GM23338 (cell line): Measurements from ENCODE around the gene EFR3B. TPM values are rescaled to one million over a fixed set of nuclear protein-coding genes. Genes with fewer than 3 reads are reported as not detected.
A peak's percentile ranks its signal among the peaks of the same experiment; 100 is the strongest.

ENCODE experiments used
- ATAC-seq: fragments of 200-7000 bp; cut with Tn5 transposase; 3 replicates; pipeline ENCODE4 v1.9.1; 2020
- DNase-seq: peaks from one replicate; pipeline ENCODE4 v3.0.0-alpha.2; 2015; ENCODE audit warnings: low spot score
- H2AFZ ChIP-seq: fragments of 200-600 bp; sonication (generic); 2 replicates; pipeline ENCODE4 v1.8.0; 2016; ENCODE audit warnings: antibody characterized with exemption, mild to moderate bottlenecking, moderate library complexity
- H3F3A ChIP-seq: fragments of 200-600 bp; sonication (generic); replicated peaks from 2 replicates; pipeline ENCODE4 v1.8.0; 2017; ENCODE audit warnings: antibody characterized with exemption, mixed run types, low read depth
- H3K27ac ChIP-seq: fragments of 200-600 bp; sonication (generic); 2 replicates; pipeline ENCODE4 v1.6.1; 2016; ENCODE audit warnings: low read depth
- H3K27me3 ChIP-seq: fragments of 200-600 bp; sonication (generic); 2 replicates; pipeline ENCODE4 v1.8.0; 2016; ENCODE audit warnings: mild to moderate bottlenecking, mixed run types, moderate library complexity; ENCODE audit not compliant: insufficient read depth
- H3K36me3 ChIP-seq: fragments of 200-600 bp; sonication (generic); 2 replicates; pipeline ENCODE4 v1.8.0; 2016; ENCODE audit warnings: mild to moderate bottlenecking; ENCODE audit not compliant: insufficient read depth
- H3K4me1 ChIP-seq: fragments of 200-600 bp; sonication (generic); 2 replicates; pipeline ENCODE4 v1.8.0; 2016; ENCODE audit warnings: mild to moderate bottlenecking, moderate library complexity; ENCODE audit not compliant: insufficient read depth
- H3K4me2 ChIP-seq: fragments of 200-600 bp; sonication (generic); 2 replicates; pipeline ENCODE4 v1.7.1; 2017; ENCODE audit warnings: mixed run types
- H3K4me3 ChIP-seq: fragments of 200-600 bp; sonication (generic); 2 replicates; pipeline ENCODE4 v1.6.1; 2016; ENCODE audit warnings: mixed run types
- H3K79me2 ChIP-seq: fragments of 200-600 bp; sonication (generic); replicated peaks from 2 replicates; pipeline ENCODE4 v1.8.0; 2017; ENCODE audit warnings: mild to moderate bottlenecking; ENCODE audit not compliant: insufficient read depth
- H3K9me2 ChIP-seq: fragments of 200-600 bp; sonication (generic); 2 replicates; pipeline ENCODE4 v1.8.0; 2017; ENCODE audit not compliant: insufficient read depth
- H4K20me1 ChIP-seq: fragments of 200-600 bp; sonication (generic); replicated peaks from 2 replicates; pipeline ENCODE4 v1.8.0; 2017; ENCODE audit warnings: mild to moderate bottlenecking; ENCODE audit not compliant: insufficient read depth
- H3K27ac Mint-ChIP-seq: 2 replicates; pipeline ENCODE4 v1.8.0; 2020; ENCODE audit warnings: inconsistent platforms, mild to moderate bottlenecking, moderate library complexity, mixed read lengths
- H3K27me3 Mint-ChIP-seq: 3 replicates; pipeline ENCODE4 v1.8.0; 2022; ENCODE audit warnings: low read depth, mild to moderate bottlenecking, moderate library complexity, mixed read lengths, inconsistent platforms; ENCODE audit not compliant: insufficient read depth, poor library complexity
- H3K36me3 Mint-ChIP-seq: 3 replicates; pipeline ENCODE4 v1.8.0; 2021; ENCODE audit warnings: low read depth, mild to moderate bottlenecking, inconsistent platforms, moderate library complexity, mixed read lengths
- H3K4me1 Mint-ChIP-seq: 3 replicates; pipeline ENCODE4 v1.8.0; 2020; ENCODE audit warnings: mild to moderate bottlenecking, inconsistent platforms, mixed read lengths
- H3K4me3 Mint-ChIP-seq: 3 replicates; pipeline ENCODE4 v1.8.0; 2021; ENCODE audit warnings: moderate library complexity, mild to moderate bottlenecking, inconsistent platforms, mixed read lengths
- H3K9me3 Mint-ChIP-seq: 3 replicates; pipeline ENCODE4 v1.8.0; 2020; ENCODE audit warnings: moderate library complexity, mild to moderate bottlenecking, inconsistent platforms, mixed read lengths
- NANOG ChIP-seq: IDR thresholded peaks from 2 replicates; pipeline ENCODE4 v1.6.1; 2016; ENCODE audit warnings: antibody characterized with exemption, borderline replicate concordance
- STAT1 ChIP-seq: IDR thresholded peaks from one replicate; pipeline ENCODE4 v1.6.1; 2016; ENCODE audit warnings: antibody characterized with exemption; ENCODE audit not compliant: unreplicated experiment
- polyA plus RNA-seq: library from polyadenylated mRNA; unstranded; fragments of >200 nt; fragmentation: Nextera tagmentation; extraction: Ambion mirVana; gene quantifications from 2 replicates; pipeline ENCODE4 v1.2.1, GENCODE V29; 2016
- total RNA-seq: library from RNA; depleted of rRNA; stranded (reverse); fragments of >200 nt; shearing (Covaris generic); gene quantifications from 2 replicates; pipeline ENCODE4 v1.2.3, GENCODE V29; 2014
- TF ChIP-seq, protein P1 (sequence below): IDR thresholded peaks from one replicate; pipeline ENCODE4 v1.6.1; 2018; ENCODE audit warnings: antibody characterized with exemption; ENCODE audit not compliant: unreplicated experiment
- TF ChIP-seq, protein P2 (sequence below): fragments of 250-450 bp; sonication (Bioruptor Pico); IDR thresholded peaks from 2 replicates; pipeline ENCODE4 v1.5.0; 2020; ENCODE audit warnings: mild to moderate bottlenecking, moderate library complexity

The EFR3B gene
- total and polyA plus RNA-seq, 2 experiments from 2014 or later: 3.3 to 10.7 TPM

DNA sequence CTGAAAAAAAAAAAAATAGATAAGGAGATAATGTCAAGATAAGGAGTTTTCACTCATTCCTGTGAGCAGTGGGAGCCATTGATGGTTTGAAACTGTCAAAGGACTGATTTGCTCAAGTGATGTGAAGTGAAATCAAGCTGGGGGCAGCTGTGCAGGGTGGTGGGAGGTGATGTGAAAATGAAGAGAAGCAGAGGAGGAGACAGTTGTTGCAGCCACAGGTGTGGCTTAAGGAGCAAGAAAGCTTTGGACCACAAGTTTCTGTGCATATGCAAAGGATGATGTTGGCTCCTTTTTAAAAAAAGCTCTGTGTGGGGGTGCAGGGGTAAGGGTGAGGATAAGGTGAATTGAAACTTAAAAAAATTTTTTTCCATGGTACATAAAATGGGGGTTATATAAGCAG, 8.3 kb downstream of the EFR3B start:
- no peak; the same call in 2 of the 3 replicates for ATAC-seq
- Histone ChIP-seq H3F3A (no peaks in the 10 kb centered on the region), H3K79me2 (0 out of 2 replicates have a peak, but pooled peaks cover 4% of the 10 kb centered on the region), H4K20me1 (no peaks in the 10 kb centered on the region; the same call in none of the 2 replicates), H2AFZ (no peak overlapping the region), H3K4me3 (no peak overlapping the region), H3K36me3 (no peaks in the 10 kb centered on the region), H3K4me1 (peaks cover 14% of the 10 kb centered on the region), H3K9me2 (no peaks in the 10 kb centered on the region), H3K4me2 (peak overlapping the region; percentile 59; the same call in 1 of the 2 replicates), H3K27me3 (0 out of 2 replicates have a peak, but pooled peaks cover 1% of the 10 kb centered on the region), H3K27ac (no peak overlapping the region)
- Mint-ChIP-seq H3K27me3 (peaks cover 6% of the 10 kb centered on the region), H3K4me3 (no peak overlapping the region), H3K36me3 (no peaks in the 10 kb centered on the region), H3K27ac (no peak overlapping the region), H3K4me1 (peaks cover 20% of the 10 kb centered on the region), H3K9me3 (no peaks in the 10 kb centered on the region)
- TF ChIP-seq, protein P1, sequence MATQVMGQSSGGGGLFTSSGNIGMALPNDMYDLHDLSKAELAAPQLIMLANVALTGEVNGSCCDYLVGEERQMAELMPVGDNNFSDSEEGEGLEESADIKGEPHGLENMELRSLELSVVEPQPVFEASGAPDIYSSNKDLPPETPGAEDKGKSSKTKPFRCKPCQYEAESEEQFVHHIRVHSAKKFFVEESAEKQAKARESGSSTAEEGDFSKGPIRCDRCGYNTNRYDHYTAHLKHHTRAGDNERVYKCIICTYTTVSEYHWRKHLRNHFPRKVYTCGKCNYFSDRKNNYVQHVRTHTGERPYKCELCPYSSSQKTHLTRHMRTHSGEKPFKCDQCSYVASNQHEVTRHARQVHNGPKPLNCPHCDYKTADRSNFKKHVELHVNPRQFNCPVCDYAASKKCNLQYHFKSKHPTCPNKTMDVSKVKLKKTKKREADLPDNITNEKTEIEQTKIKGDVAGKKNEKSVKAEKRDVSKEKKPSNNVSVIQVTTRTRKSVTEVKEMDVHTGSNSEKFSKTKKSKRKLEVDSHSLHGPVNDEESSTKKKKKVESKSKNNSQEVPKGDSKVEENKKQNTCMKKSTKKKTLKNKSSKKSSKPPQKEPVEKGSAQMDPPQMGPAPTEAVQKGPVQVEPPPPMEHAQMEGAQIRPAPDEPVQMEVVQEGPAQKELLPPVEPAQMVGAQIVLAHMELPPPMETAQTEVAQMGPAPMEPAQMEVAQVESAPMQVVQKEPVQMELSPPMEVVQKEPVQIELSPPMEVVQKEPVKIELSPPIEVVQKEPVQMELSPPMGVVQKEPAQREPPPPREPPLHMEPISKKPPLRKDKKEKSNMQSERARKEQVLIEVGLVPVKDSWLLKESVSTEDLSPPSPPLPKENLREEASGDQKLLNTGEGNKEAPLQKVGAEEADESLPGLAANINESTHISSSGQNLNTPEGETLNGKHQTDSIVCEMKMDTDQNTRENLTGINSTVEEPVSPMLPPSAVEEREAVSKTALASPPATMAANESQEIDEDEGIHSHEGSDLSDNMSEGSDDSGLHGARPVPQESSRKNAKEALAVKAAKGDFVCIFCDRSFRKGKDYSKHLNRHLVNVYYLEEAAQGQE: no peak
- TF ChIP-seq, protein P2, sequence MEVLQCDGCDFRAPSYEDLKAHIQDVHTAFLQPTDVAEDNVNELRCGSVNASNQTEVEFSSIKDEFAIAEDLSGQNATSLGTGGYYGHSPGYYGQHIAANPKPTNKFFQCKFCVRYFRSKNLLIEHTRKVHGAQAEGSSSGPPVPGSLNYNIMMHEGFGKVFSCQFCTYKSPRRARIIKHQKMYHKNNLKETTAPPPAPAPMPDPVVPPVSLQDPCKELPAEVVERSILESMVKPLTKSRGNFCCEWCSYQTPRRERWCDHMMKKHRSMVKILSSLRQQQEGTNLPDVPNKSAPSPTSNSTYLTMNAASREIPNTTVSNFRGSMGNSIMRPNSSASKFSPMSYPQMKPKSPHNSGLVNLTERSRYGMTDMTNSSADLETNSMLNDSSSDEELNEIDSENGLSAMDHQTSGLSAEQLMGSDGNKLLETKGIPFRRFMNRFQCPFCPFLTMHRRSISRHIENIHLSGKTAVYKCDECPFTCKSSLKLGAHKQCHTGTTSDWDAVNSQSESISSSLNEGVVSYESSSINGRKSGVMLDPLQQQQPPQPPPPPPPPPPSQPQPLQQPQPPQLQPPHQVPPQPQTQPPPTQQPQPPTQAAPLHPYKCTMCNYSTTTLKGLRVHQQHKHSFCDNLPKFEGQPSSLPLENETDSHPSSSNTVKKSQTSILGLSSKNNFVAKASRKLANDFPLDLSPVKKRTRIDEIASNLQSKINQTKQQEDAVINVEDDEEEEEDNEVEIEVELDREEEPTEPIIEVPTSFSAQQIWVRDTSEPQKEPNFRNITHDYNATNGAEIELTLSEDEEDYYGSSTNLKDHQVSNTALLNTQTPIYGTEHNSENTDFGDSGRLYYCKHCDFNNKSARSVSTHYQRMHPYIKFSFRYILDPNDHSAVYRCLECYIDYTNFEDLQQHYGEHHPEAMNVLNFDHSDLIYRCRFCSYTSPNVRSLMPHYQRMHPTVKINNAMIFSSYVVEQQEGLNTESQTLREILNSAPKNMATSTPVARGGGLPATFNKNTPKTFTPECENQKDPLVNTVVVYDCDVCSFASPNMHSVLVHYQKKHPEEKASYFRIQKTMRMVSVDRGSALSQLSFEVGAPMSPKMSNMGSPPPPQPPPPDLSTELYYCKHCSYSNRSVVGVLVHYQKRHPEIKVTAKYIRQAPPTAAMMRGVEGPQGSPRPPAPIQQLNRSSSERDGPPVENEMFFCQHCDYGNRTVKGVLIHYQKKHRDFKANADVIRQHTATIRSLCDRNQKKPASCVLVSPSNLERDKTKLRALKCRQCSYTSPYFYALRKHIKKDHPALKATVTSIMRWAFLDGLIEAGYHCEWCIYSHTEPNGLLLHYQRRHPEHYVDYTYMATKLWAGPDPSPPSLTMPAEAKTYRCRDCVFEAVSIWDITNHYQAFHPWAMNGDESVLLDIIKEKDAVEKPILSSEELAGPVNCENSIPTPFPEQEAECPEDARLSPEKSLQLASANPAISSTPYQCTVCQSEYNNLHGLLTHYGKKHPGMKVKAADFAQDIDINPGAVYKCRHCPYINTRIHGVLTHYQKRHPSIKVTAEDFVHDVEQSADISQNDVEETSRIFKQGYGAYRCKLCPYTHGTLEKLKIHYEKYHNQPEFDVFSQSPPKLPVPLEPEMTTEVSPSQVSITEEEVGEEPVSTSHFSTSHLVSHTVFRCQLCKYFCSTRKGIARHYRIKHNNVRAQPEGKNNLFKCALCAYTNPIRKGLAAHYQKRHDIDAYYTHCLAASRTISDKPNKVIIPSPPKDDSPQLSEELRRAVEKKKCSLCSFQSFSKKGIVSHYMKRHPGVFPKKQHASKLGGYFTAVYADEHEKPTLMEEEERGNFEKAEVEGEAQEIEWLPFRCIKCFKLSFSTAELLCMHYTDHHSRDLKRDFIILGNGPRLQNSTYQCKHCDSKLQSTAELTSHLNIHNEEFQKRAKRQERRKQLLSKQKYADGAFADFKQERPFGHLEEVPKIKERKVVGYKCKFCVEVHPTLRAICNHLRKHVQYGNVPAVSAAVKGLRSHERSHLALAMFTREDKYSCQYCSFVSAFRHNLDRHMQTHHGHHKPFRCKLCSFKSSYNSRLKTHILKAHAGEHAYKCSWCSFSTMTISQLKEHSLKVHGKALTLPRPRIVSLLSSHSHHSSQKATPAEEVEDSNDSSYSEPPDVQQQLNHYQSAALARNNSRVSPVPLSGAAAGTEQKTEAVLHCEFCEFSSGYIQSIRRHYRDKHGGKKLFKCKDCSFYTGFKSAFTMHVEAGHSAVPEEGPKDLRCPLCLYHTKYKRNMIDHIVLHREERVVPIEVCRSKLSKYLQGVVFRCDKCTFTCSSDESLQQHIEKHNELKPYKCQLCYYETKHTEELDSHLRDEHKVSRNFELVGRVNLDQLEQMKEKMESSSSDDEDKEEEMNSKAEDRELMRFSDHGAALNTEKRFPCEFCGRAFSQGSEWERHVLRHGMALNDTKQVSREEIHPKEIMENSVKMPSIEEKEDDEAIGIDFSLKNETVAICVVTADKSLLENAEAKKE (CRISPR knock-in tag): no peak
- TF ChIP-seq STAT1 (no peak), NANOG (no peak)
- no peak for DNase-seq
